Measurements from ENCODE around the gene LILRB2. TPM values are rescaled to one million over a fixed set of nuclear protein-coding genes. Genes with fewer than 3 reads are reported as not detected.

The LILRB2 gene
- total and polyA plus RNA-seq, 8 donors = 0.87 to 2.2 (median 1.2) TPM; not detected in 1

- intact Hi-C loops (cut with DNase I; ENCODE audit: low total_unique reads) = no loop called here
- 56 to 66% (median 63%) methylated on average over 4 of the region's 4 CpGs for WGBS, 5 donors
- Histone ChIP-seq H3K4me1 (no peaks in the 10 kb centered on the region), H3K9me3 (no peaks in the 10 kb centered on the region), H3K4me3 (no peak overlapping the region), H3K27me3 (peaks cover 0 to 39% (median 5%) of the 10 kb centered on the region in 3 donors), H3K27ac (no peak overlapping the region), H3K36me3 (no peaks in the 10 kb centered on the region)
- TF ChIP-seq POLR2A (IDR thresholded peaks at IDR 0.05) (no peak), POLR2AphosphoS5 (IDR thresholded peaks at IDR 0.05) (no peak), CTCF (IDR thresholded peaks at IDR 0.05) (no peak), EP300 (IDR thresholded peaks at IDR 0.05) (no peak)
- DNase-seq = no peak
Observed at GRCh38 chr19:54302257-54302656, 21.3 kb upstream of the LILRB2 start.

GRCh38 chr19:54299515-54299914 lies 18.6 kb upstream of the LILRB2 start:
- intact Hi-C loops (cut with DNase I; ENCODE audit: low total_unique reads) = no loop called here
- Histone ChIP-seq H3K4me3 (no peak overlapping the region), H3K27ac (no peak overlapping the region), H3K27me3 (peaks cover 0 to 28% (median 5%) of the 10 kb centered on the region in 3 donors), H3K36me3 (no peaks in the 10 kb centered on the region), H3K4me1 (no peaks in the 10 kb centered on the region), H3K9me3 (peaks cover 0 to 2% (median under 1%) of the 10 kb centered on the region in 4 donors)
- 73 to 92% (median 86%) methylated on average over 5 of the region's 5 CpGs for WGBS, 5 donors
- DNase-seq = no peak
- TF ChIP-seq EP300 (IDR thresholded peaks at IDR 0.05) (no peak), CTCF (IDR thresholded peaks at IDR 0.05) (no peak), POLR2AphosphoS5 (IDR thresholded peaks at IDR 0.05) (no peak), POLR2A (IDR thresholded peaks at IDR 0.05) (no peak)

- H3K27ac ChIP-seq = no peak overlapping the region
- TF ChIP-seq POLR2A (IDR thresholded peaks at IDR 0.05) = no peak
- no peak for TF ChIP-seq CTCF (IDR thresholded peaks at IDR 0.05)
- no peak for TF ChIP-seq EP300 (IDR thresholded peaks at IDR 0.05)
- no peaks in the 10 kb centered on the region for H3K4me1 ChIP-seq
- no peak for DNase-seq
- peaks cover 0 to 32% (median 5%) of the 10 kb centered on the region in 3 donors for H3K27me3 ChIP-seq
- WGBS, 5 donors = 51 to 61% (median 54%) methylated on average over 7 of the region's 7 CpGs
- H3K36me3 ChIP-seq = no peaks in the 10 kb centered on the region
- H3K9me3 ChIP-seq = peaks cover 0 to 6% (median 3%) of the 10 kb centered on the region in 4 donors
- intact Hi-C loops (cut with DNase I; ENCODE audit: low total_unique reads) = no loop called here
- no peak overlapping the region for H3K4me3 ChIP-seq
Observed at GRCh38 chr19:54299126-54299498, 18.2 kb upstream of the LILRB2 start.

DNA sequence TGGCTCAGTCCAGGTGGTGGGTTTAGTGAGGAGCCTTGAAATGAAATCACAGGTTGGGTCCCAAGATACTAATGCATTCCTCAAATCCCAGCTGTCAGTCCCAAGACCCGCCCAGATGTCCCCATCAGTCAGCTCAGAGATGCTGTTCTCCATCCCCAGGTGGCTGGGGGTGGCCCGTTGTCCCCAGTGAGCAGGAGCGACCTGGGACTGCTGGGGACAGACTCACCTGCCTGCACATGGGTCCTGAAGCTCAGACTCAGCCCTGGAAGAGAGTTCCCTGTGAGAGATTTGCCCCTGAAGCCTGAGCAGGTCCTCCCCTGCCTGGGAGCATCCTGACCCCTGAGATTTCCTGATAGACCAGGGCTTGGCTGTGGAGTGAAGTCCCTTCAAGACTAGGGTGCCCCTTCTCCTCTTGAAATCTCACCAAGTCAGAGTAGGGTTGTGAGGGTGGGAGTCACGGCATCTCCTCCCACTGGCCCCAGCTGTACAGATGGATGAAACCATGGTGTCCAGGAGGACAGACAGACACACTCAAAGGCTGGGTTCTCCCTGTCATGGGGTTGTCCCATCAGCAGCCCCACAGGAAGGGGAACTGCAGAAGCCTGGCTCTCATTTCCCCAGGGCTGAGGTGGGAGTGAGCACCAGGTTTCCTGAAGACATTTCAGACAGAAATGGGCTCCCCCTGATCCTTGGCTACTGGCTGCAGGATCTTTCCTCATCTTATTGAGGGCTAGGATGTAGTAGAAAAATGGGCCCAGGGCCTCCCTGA lies 17.6 kb upstream of the LILRB2 start:
- no peak for DNase-seq
- no peaks in the 10 kb centered on the region for H3K36me3 ChIP-seq
- WGBS, 5 donors = 42 to 65% (median 47%) methylated on average over 2 to 4 of the region's 4 CpGs
- no peaks in the 10 kb centered on the region for H3K4me1 ChIP-seq
- peaks cover 0 to 38% (median 5%) of the 10 kb centered on the region in 3 donors for H3K27me3 ChIP-seq
- intact Hi-C loops (cut with DNase I; ENCODE audit: low total_unique reads) = no loop called here
- H3K27ac ChIP-seq = no peak overlapping the region
- peaks cover 0 to 10% (median 5%) of the 10 kb centered on the region in 4 donors for H3K9me3 ChIP-seq
- no peak overlapping the region for H3K4me3 ChIP-seq
- no peak for TF ChIP-seq POLR2A (IDR thresholded peaks at IDR 0.05)
- no peak for TF ChIP-seq EP300 (IDR thresholded peaks at IDR 0.05)
- no peak for TF ChIP-seq POLR2AphosphoS5 (IDR thresholded peaks at IDR 0.05)
- no peak for TF ChIP-seq CTCF (IDR thresholded peaks at IDR 0.05)

Data from stomach (tissue), 9 donors.